Osteoblast (primary cell): ENCODE results near the gene KNSTRN. TPM values are rescaled to one million over a fixed set of nuclear protein-coding genes. Genes with fewer than 3 reads are reported as not detected.
A peak's percentile ranks its signal among the peaks of the same experiment; 100 is the strongest.

Experiments used
- DNase-seq: peaks from one replicate; pipeline ENCODE4 v3.0.0; 2011; ENCODE audit warnings: low spot score, mixed read lengths; ENCODE audit not compliant: insufficient read length; ENCODE audit errors: missing footprints
- H2AFZ ChIP-seq: 2 replicates; pipeline ENCODE4 v1.6.0; 2011; ENCODE audit warnings: mild to moderate bottlenecking, low read length
- H3K27ac ChIP-seq: 2 replicates; pipeline ENCODE4 v1.5.1; 2011; ENCODE audit warnings: mild to moderate bottlenecking, low read depth, low read length, moderate library complexity
- H3K27me3 ChIP-seq: 2 replicates; pipeline ENCODE4 v1.6.0; 2012; ENCODE audit warnings: mild to moderate bottlenecking, control low read depth, inconsistent platforms, low read length, moderate library complexity; ENCODE audit not compliant: insufficient read depth
- H3K36me3 ChIP-seq: 2 replicates; pipeline ENCODE4 v1.5.1; 2011; ENCODE audit warnings: mild to moderate bottlenecking, low read length, control low read depth, moderate library complexity; ENCODE audit not compliant: insufficient read depth
- H3K4me1 ChIP-seq: 2 replicates; pipeline ENCODE4 v1.5.1; 2011; ENCODE audit warnings: mild to moderate bottlenecking, low read length, control low read depth, moderate library complexity; ENCODE audit not compliant: insufficient read depth
- H3K4me2 ChIP-seq: 2 replicates; pipeline ENCODE4 v1.6.0; 2011; ENCODE audit warnings: mild to moderate bottlenecking, low read length; ENCODE audit not compliant: insufficient read depth
- H3K4me3 ChIP-seq: fragments of 200-600 bp; sonication (generic); 3 replicates; pipeline ENCODE4 v1.5.1; 2012; ENCODE audit warnings: mild to moderate bottlenecking, low read length, inconsistent platforms; ENCODE audit not compliant: insufficient read depth
- H3K79me2 ChIP-seq: 2 replicates; pipeline ENCODE4 v1.6.0; 2012; ENCODE audit warnings: mild to moderate bottlenecking, low read length, control low read depth, inconsistent platforms; ENCODE audit not compliant: insufficient read depth
- H3K9me3 ChIP-seq: 2 replicates; pipeline ENCODE4 v1.5.1; 2011; ENCODE audit warnings: low read depth, low read length, control low read depth
- H4K20me1 ChIP-seq: 2 replicates; pipeline ENCODE4 v1.6.0; 2012; ENCODE audit warnings: mild to moderate bottlenecking, low read length, control low read depth; ENCODE audit not compliant: insufficient read depth
- CTCF ChIP-seq: IDR thresholded peaks from 2 replicates; pipeline ENCODE4 v1.5.1; 2011; ENCODE audit warnings: mild to moderate bottlenecking, low read depth, low read length, moderate library complexity; ENCODE audit errors: extremely low read depth
- total RNA-seq: library from RNA; depleted of rRNA; stranded (reverse); fragments of >200 nt; gene quantifications from 2 replicates; pipeline ENCODE4 v1.2.3, GENCODE V29; 2012

The KNSTRN gene
- total RNA-seq, 1 donor, result 19.9 TPM

GRCh38 chr15:40389824-40390595, 7.5 kb downstream of the KNSTRN start:
- no peak for TF ChIP-seq CTCF
- peak overlapping the region; percentile 3 for H3K4me2 ChIP-seq
- H3K79me2 ChIP-seq, result peaks cover 12% of the 10 kb centered on the region
- H3K9me3 ChIP-seq, result no peaks in the 10 kb centered on the region
- peak overlapping the region; percentile 31 for H3K27ac ChIP-seq
- H2AFZ ChIP-seq, result no peak overlapping the region
- peak; percentile 91 for DNase-seq
- H4K20me1 ChIP-seq, result no peaks in the 10 kb centered on the region
- peaks cover 17% of the 10 kb centered on the region for H3K4me1 ChIP-seq
- no peak overlapping the region for H3K4me3 ChIP-seq
- no peaks in the 10 kb centered on the region for H3K27me3 ChIP-seq
- H3K36me3 ChIP-seq, result peaks cover 75% of the 10 kb centered on the region

- Histone ChIP-seq H3K79me2 (no peaks in the 10 kb centered on the region), H3K27ac (no peak overlapping the region), H2AFZ (no peak overlapping the region), H4K20me1 (no peaks in the 10 kb centered on the region), H3K4me1 (peaks cover 17% of the 10 kb centered on the region), H3K4me2 (no peak overlapping the region), H3K27me3 (no peaks in the 10 kb centered on the region), H3K4me3 (no peak overlapping the region), H3K9me3 (no peaks in the 10 kb centered on the region), H3K36me3 (peaks cover 46% of the 10 kb centered on the region)
- no peak for TF ChIP-seq CTCF
- DNase-seq, result no peak
Observed at GRCh38 chr15:40392986-40393948, 10.7 kb downstream of the KNSTRN start.

- no peak overlapping the region for H2AFZ ChIP-seq
- no peaks in the 10 kb centered on the region for H4K20me1 ChIP-seq
- H3K79me2 ChIP-seq, result no peaks in the 10 kb centered on the region
- H3K27me3 ChIP-seq, result no peaks in the 10 kb centered on the region
- DNase-seq, result no peak
- peaks cover 12% of the 10 kb centered on the region for H3K36me3 ChIP-seq
- no peak overlapping the region for H3K4me3 ChIP-seq
- no peaks in the 10 kb centered on the region for H3K4me1 ChIP-seq
- no peak overlapping the region for H3K27ac ChIP-seq
- H3K4me2 ChIP-seq, result peak overlapping the region; percentile 1
- H3K9me3 ChIP-seq, result no peaks in the 10 kb centered on the region
- no peak for TF ChIP-seq CTCF
Observed at GRCh38 chr15:40397688-40398412, 15.3 kb downstream of the KNSTRN start.
